ENCODE results near the gene ITK.
"Not testable (repeated sequence)": the region's sequence is repeated elsewhere in the genome, so short reads cannot be mapped to it uniquely, and the experiment has no call there.

ITK gene

GRCh38 chr5:157185122-157185521 is 4.5 kb downstream of the ITK start:
- intact Hi-C loops (cut with micrococcal nuclease); H3K27ac Mint-ChIP-seq; H3K27me3 Mint-ChIP-seq; H3K4me3 Mint-ChIP-seq; H3K4me1 Mint-ChIP-seq (ENCODE audit: low read depth); H3K9me3 Mint-ChIP-seq; H3K36me3 Mint-ChIP-seq (ENCODE audit: low read depth): not testable (repeated sequence)

GRCh38 chr5:157186309-157187045 is 5.8 kb downstream of the ITK start:
- H3K4me3 Mint-ChIP-seq, result no peak overlapping the region
- intact Hi-C loops (cut with micrococcal nuclease), result no loop called here
- H3K27ac Mint-ChIP-seq, result no peak overlapping the region
- no peaks in the 10 kb centered on the region for H3K9me3 Mint-ChIP-seq
- H3K27me3 Mint-ChIP-seq, result no peaks in the 10 kb centered on the region
- H3K36me3 Mint-ChIP-seq (ENCODE audit: low read depth), result no peaks in the 10 kb centered on the region
- H3K4me1 Mint-ChIP-seq (ENCODE audit: low read depth), result no peaks in the 10 kb centered on the region

GRCh38 chr5:157187046-157187754 is 6.6 kb downstream of the ITK start:
- no peaks in the 10 kb centered on the region for H3K9me3 Mint-ChIP-seq
- intact Hi-C loops (cut with micrococcal nuclease), result no loop called here
- no peaks in the 10 kb centered on the region for H3K36me3 Mint-ChIP-seq (ENCODE audit: low read depth)
- no peaks in the 10 kb centered on the region for H3K27me3 Mint-ChIP-seq
- H3K4me3 Mint-ChIP-seq, result no peak overlapping the region
- no peaks in the 10 kb centered on the region for H3K4me1 Mint-ChIP-seq (ENCODE audit: low read depth)
- H3K27ac Mint-ChIP-seq, result no peak overlapping the region

GRCh38 chr5:157188270-157188669 is 7.6 kb downstream of the ITK start:
- no peaks in the 10 kb centered on the region for H3K9me3 Mint-ChIP-seq
- no peaks in the 10 kb centered on the region for H3K27me3 Mint-ChIP-seq
- no peaks in the 10 kb centered on the region for H3K36me3 Mint-ChIP-seq (ENCODE audit: low read depth)
- H3K4me3 Mint-ChIP-seq, result no peak overlapping the region
- H3K4me1 Mint-ChIP-seq (ENCODE audit: low read depth), result no peaks in the 10 kb centered on the region
- no peak overlapping the region for H3K27ac Mint-ChIP-seq
- intact Hi-C loops (cut with micrococcal nuclease), result no loop called here

GRCh38 chr5:157189223-157189622 is 8.6 kb downstream of the ITK start:
- Mint-ChIP-seq H3K4me1 (ENCODE audit: low read depth) (no peaks in the 10 kb centered on the region), H3K27me3 (no peaks in the 10 kb centered on the region), H3K36me3 (ENCODE audit: low read depth) (no peaks in the 10 kb centered on the region), H3K27ac (no peak overlapping the region), H3K9me3 (no peaks in the 10 kb centered on the region), H3K4me3 (no peak overlapping the region)
- intact Hi-C loops (cut with micrococcal nuclease), result no loop called here

- intact Hi-C loops (cut with micrococcal nuclease), result no loop called here
- Mint-ChIP-seq H3K4me3 (no peak overlapping the region), H3K27ac (no peak overlapping the region), H3K27me3 (peaks cover 4% of the 10 kb centered on the region), H3K36me3 (ENCODE audit: low read depth) (no peaks in the 10 kb centered on the region), H3K4me1 (ENCODE audit: low read depth) (peaks cover 9% of the 10 kb centered on the region), H3K9me3 (no peaks in the 10 kb centered on the region)
Observed at GRCh38 chr5:157193699-157194424, 13.2 kb downstream of the ITK start.

- Mint-ChIP-seq H3K27me3 (peaks cover 11% of the 10 kb centered on the region), H3K4me3 (no peak overlapping the region), H3K27ac (no peak overlapping the region), H3K36me3 (ENCODE audit: low read depth) (no peaks in the 10 kb centered on the region), H3K4me1 (ENCODE audit: low read depth) (peaks cover 9% of the 10 kb centered on the region), H3K9me3 (no peaks in the 10 kb centered on the region)
- intact Hi-C loops (cut with micrococcal nuclease), result no loop called here
Observed at GRCh38 chr5:157196045-157196444, 15.4 kb downstream of the ITK start.

- Mint-ChIP-seq H3K27ac (no peak overlapping the region), H3K9me3 (no peaks in the 10 kb centered on the region), H3K27me3 (peaks cover 11% of the 10 kb centered on the region), H3K4me3 (no peak overlapping the region), H3K4me1 (ENCODE audit: low read depth) (peaks cover 9% of the 10 kb centered on the region), H3K36me3 (ENCODE audit: low read depth) (no peaks in the 10 kb centered on the region)
- intact Hi-C loops (cut with micrococcal nuclease), result no loop called here
Observed at GRCh38 chr5:157197086-157197485, 16.4 kb downstream of the ITK start.

- Mint-ChIP-seq H3K9me3 (no peaks in the 10 kb centered on the region), H3K4me3 (no peak overlapping the region), H3K27ac (no peak overlapping the region), H3K27me3 (peaks cover 14% of the 10 kb centered on the region), H3K4me1 (ENCODE audit: low read depth) (peaks cover 9% of the 10 kb centered on the region), H3K36me3 (ENCODE audit: low read depth) (no peaks in the 10 kb centered on the region)
- intact Hi-C loops (cut with micrococcal nuclease), result no loop called here
Observed at GRCh38 chr5:157198277-157198986, 17.8 kb downstream of the ITK start.

GRCh38 chr5:157201857-157202256 is 21.2 kb downstream of the ITK start:
- Mint-ChIP-seq H3K4me1 (ENCODE audit: low read depth) (peaks cover 9% of the 10 kb centered on the region), H3K9me3 (no peaks in the 10 kb centered on the region), H3K27ac (no peak overlapping the region), H3K4me3 (no peak overlapping the region), H3K36me3 (ENCODE audit: low read depth) (no peaks in the 10 kb centered on the region), H3K27me3 (peaks cover 16% of the 10 kb centered on the region)
- intact Hi-C loops (cut with micrococcal nuclease), result no loop called here

- Mint-ChIP-seq H3K36me3 (ENCODE audit: low read depth) (no peaks in the 10 kb centered on the region), H3K27ac (no peak overlapping the region), H3K9me3 (no peaks in the 10 kb centered on the region), H3K4me3 (no peak overlapping the region), H3K27me3 (peaks cover 12% of the 10 kb centered on the region), H3K4me1 (ENCODE audit: low read depth) (peaks cover 4% of the 10 kb centered on the region)
- intact Hi-C loops (cut with micrococcal nuclease), result no loop called here
Observed at GRCh38 chr5:157203417-157203816, 22.8 kb downstream of the ITK start.

GRCh38 chr5:157204765-157205164 is 24.1 kb downstream of the ITK start:
- no peaks in the 10 kb centered on the region for H3K4me1 Mint-ChIP-seq (ENCODE audit: low read depth)
- no peak overlapping the region for H3K4me3 Mint-ChIP-seq
- no peaks in the 10 kb centered on the region for H3K9me3 Mint-ChIP-seq
- H3K36me3 Mint-ChIP-seq (ENCODE audit: low read depth), result no peaks in the 10 kb centered on the region
- intact Hi-C loops (cut with micrococcal nuclease), result no loop called here
- H3K27ac Mint-ChIP-seq, result no peak overlapping the region
- H3K27me3 Mint-ChIP-seq, result peaks cover 7% of the 10 kb centered on the region

- Mint-ChIP-seq H3K36me3 (ENCODE audit: low read depth) (no peaks in the 10 kb centered on the region), H3K4me1 (ENCODE audit: low read depth) (no peaks in the 10 kb centered on the region), H3K27ac (no peak overlapping the region), H3K4me3 (no peak overlapping the region), H3K9me3 (no peaks in the 10 kb centered on the region), H3K27me3 (peaks cover 5% of the 10 kb centered on the region)
- intact Hi-C loops (cut with micrococcal nuclease), result no loop called here
Observed at GRCh38 chr5:157205708-157206107, 25.1 kb downstream of the ITK start.

- intact Hi-C loops (cut with micrococcal nuclease); H3K9me3 Mint-ChIP-seq; H3K27me3 Mint-ChIP-seq; H3K4me3 Mint-ChIP-seq; H3K4me1 Mint-ChIP-seq (ENCODE audit: low read depth); H3K36me3 Mint-ChIP-seq (ENCODE audit: low read depth); H3K27ac Mint-ChIP-seq: not testable (repeated sequence)
Observed at GRCh38 chr5:157210652-157211051, 30.0 kb downstream of the ITK start.
